Testis (tissue), 2 donors: Measurements from ENCODE around the gene AUP1.

Experiments
- CTCF ChIP-seq, 3 experiments: fragments of 450-650 bp in 2 of 3; fragments of 200-600 bp in 1 of 3; sonication (generic) in 1 of 3; IDR thresholded peaks; one replicate each; pipeline ENCODE4 v1.5.1; 2016 to 2019; ENCODE audit warnings: antibody characterized with exemption in 3 of 3, mild to moderate bottlenecking in 2 of 3, moderate library complexity in 1 of 3
- POLR2A ChIP-seq: fragments of 450-650 bp; IDR thresholded peaks from one replicate; pipeline ENCODE4 v1.6.1; 2017; ENCODE audit warnings: antibody characterized with exemption, mild to moderate bottlenecking, moderate library complexity

GRCh38 chr2:74495440-74495839 is 34.1 kb downstream of the AUP1 start:
- TF ChIP-seq CTCF (IDR thresholded peaks at IDR 0.05) (no peak), POLR2A (no peak)
